Dendritic cell treated with granulocyte-macrophage colony-stimulating factor and Interleukin-4, amounts not matched to agents 40 ng/mL and 50 ng/mL, for 4 days (primary cell): ENCODE measurements around the gene COQ10B.
A peak's percentile ranks its signal among the peaks of the same experiment; 100 is the strongest.
"Not testable (repeated sequence)": the region's sequence is repeated elsewhere in the genome, so short reads cannot be mapped to it uniquely, and the experiment has no call there.

Source experiments
- H3K27ac Mint-ChIP-seq: one replicate; pipeline ENCODE4 v1.8.0; 2022; ENCODE audit warnings: mild to moderate bottlenecking, mixed read lengths
- H3K27me3 Mint-ChIP-seq: one replicate; pipeline ENCODE4 v1.8.0; 2022; ENCODE audit warnings: mild to moderate bottlenecking, mixed read lengths
- H3K36me3 Mint-ChIP-seq: one replicate; pipeline ENCODE4 v1.8.0; 2022; ENCODE audit warnings: low read depth, mixed read lengths
- H3K4me1 Mint-ChIP-seq: one replicate; pipeline ENCODE4 v1.8.0; 2022; ENCODE audit warnings: low read depth, mixed read lengths
- H3K4me3 Mint-ChIP-seq: one replicate; pipeline ENCODE4 v1.8.0; 2022; ENCODE audit warnings: mild to moderate bottlenecking, moderate library complexity, mixed read lengths
- H3K9me3 Mint-ChIP-seq: one replicate; pipeline ENCODE4 v1.8.0; 2022; ENCODE audit warnings: mixed read lengths
- intact Hi-C: fragments of 100-400 bp; cut with micrococcal nuclease; formaldehyde crosslinking; loops from one replicate; pipeline ENCODE4 v1.15.0; 2022

COQ10B gene

GRCh38 chr2:197461057-197461456 lies 7.7 kb downstream of the COQ10B start:
- intact Hi-C loops, result loop anchor here (10.0 kb wide), 1 partner anchor 686 kb away; no protein-coding TSS in a partner anchor
- Mint-ChIP-seq H3K9me3 (no peaks in the 10 kb centered on the region), H3K4me3 (no peak overlapping the region), H3K27ac (no peak overlapping the region), H3K4me1 (peaks cover 20% of the 10 kb centered on the region), H3K27me3 (no peaks in the 10 kb centered on the region), H3K36me3 (peaks cover 68% of the 10 kb centered on the region)

DNA sequence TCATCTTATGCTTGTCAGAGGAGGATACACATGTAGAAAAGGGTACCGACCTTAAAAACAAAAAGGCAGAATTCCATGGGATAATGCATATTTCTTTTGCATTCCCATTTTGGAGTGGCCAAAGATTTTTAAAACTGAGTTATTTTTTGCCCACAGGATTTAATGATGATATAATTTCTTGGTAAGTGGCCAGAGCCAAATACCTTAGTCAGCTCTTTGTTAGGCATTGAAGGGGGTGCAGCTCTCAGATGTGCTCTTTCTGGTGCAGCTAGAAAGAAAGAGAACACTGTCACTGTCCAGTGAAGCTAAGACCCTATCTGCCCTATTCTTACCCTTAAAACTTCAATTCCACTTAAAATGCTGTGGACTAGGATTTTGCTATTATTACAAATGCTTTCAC lies 10.8 kb downstream of the COQ10B start:
- intact Hi-C loops, result loop anchor here (10.0 kb wide), 1 partner anchor 689 kb away; no protein-coding TSS in a partner anchor
- no peaks in the 10 kb centered on the region for H3K4me1 Mint-ChIP-seq
- peaks cover 93% of the 10 kb centered on the region for H3K36me3 Mint-ChIP-seq
- no peaks in the 10 kb centered on the region for H3K27me3 Mint-ChIP-seq
- H3K9me3 Mint-ChIP-seq, result no peaks in the 10 kb centered on the region
- no peak overlapping the region for H3K4me3 Mint-ChIP-seq
- H3K27ac Mint-ChIP-seq, result no peak overlapping the region

GRCh38 chr2:197472166-197472565 lies 18.8 kb downstream of the COQ10B start:
- no peak overlapping the region for H3K4me3 Mint-ChIP-seq
- intact Hi-C loops, result loop anchor here (5.0 kb wide), 1 partner anchor 70 kb away; no protein-coding TSS in a partner anchor
- H3K36me3 Mint-ChIP-seq, result peaks cover 90% of the 10 kb centered on the region
- no peaks in the 10 kb centered on the region for H3K27me3 Mint-ChIP-seq
- no peaks in the 10 kb centered on the region for H3K9me3 Mint-ChIP-seq
- H3K27ac Mint-ChIP-seq, result no peak overlapping the region
- no peaks in the 10 kb centered on the region for H3K4me1 Mint-ChIP-seq

GRCh38 chr2:197477797-197478196 lies 24.4 kb downstream of the COQ10B start:
- Mint-ChIP-seq H3K27ac (no peak overlapping the region), H3K4me3 (no peak overlapping the region), H3K4me1 (peaks cover 12% of the 10 kb centered on the region), H3K9me3 (no peaks in the 10 kb centered on the region), H3K27me3 (no peaks in the 10 kb centered on the region), H3K36me3 (peaks cover 79% of the 10 kb centered on the region)
- intact Hi-C loops, result no loop called here

- intact Hi-C loops, result no loop called here
- Mint-ChIP-seq H3K9me3 (peaks cover 11% of the 10 kb centered on the region), H3K4me1 (peaks cover 12% of the 10 kb centered on the region), H3K27ac (no peak overlapping the region), H3K4me3 (no peak overlapping the region), H3K27me3 (no peaks in the 10 kb centered on the region), H3K36me3 (peaks cover 89% of the 10 kb centered on the region)
Measured at GRCh38 chr2:197480165-197481036, 27.0 kb downstream of the COQ10B start.

- H3K27me3 Mint-ChIP-seq, H3K4me3 Mint-ChIP-seq, H3K4me1 Mint-ChIP-seq, intact Hi-C loops, H3K27ac Mint-ChIP-seq: not testable (repeated sequence)
- H3K36me3 Mint-ChIP-seq, result peaks cover 95% of the 10 kb centered on the region
- peaks cover 11% of the 10 kb centered on the region for H3K9me3 Mint-ChIP-seq
Measured at GRCh38 chr2:197484248-197484647, 30.9 kb downstream of the COQ10B start.

- intact Hi-C loops, result no loop called here
Measured at GRCh38 chr2:197486175-197486574, 32.8 kb downstream of the COQ10B start.

GRCh38 chr2:197487385-197487784 lies 34.0 kb downstream of the COQ10B start:
- intact Hi-C loops, result no loop called here
- Mint-ChIP-seq H3K27ac (no peak overlapping the region), H3K4me1 (no peaks in the 10 kb centered on the region), H3K9me3 (peaks cover 11% of the 10 kb centered on the region), H3K4me3 (no peak overlapping the region), H3K27me3 (no peaks in the 10 kb centered on the region), H3K36me3 (peaks cover 98% of the 10 kb centered on the region)

More at GRCh38 chr2:197486175-197486574, 32.8 kb downstream of the COQ10B start:
- H3K4me3 Mint-ChIP-seq, result no peak overlapping the region
- H3K4me1 Mint-ChIP-seq, result no peaks in the 10 kb centered on the region
- no peak overlapping the region for H3K27ac Mint-ChIP-seq
- peaks cover 11% of the 10 kb centered on the region for H3K9me3 Mint-ChIP-seq
- no peaks in the 10 kb centered on the region for H3K27me3 Mint-ChIP-seq
- peaks cover 98% of the 10 kb centered on the region for H3K36me3 Mint-ChIP-seq

DNA sequence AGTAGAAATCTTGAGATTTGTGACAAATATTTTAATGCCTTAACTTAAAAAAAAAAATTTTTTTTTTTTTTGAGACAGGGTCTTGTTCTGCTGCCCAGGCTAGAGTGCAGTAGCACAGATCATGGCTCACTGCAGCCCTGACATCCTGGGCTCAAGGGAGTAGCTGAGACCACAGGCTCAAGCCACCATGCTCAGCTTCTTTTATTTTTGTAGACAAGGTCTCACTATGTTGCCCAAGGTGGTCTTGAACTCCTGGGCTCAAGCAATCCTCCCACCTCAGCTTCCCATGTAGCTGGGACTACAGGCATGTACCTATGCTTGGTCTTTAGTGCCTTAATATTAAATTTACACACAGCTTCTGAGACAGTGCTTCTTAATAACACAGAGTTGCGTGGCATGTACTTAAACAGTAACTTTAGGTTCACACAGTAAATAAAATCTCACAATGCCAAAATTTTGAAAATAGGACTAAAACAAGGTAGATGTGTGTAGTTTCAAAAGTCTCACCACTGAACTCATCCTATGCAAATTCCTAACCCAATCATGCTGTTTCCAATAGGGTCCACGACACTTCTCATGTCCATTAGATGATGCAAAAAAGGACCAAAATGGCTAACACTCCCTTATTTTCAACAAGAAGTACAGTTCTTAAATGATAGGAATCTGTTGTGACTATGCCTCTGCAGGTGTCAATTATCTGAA lies 42.2 kb downstream of the COQ10B start:
- Mint-ChIP-seq H3K9me3 (no peaks in the 10 kb centered on the region), H3K4me1 (peaks cover 18% of the 10 kb centered on the region), H3K27me3 (no peaks in the 10 kb centered on the region), H3K36me3 (peaks cover 91% of the 10 kb centered on the region), H3K4me3 (no peak overlapping the region), H3K27ac (no peak overlapping the region)
- intact Hi-C loops, result loop anchor here (5.0 kb wide), 2 partner anchors 83 to 282 kb away; no protein-coding TSS in a partner anchor

- no peak overlapping the region for H3K4me3 Mint-ChIP-seq
- H3K27me3 Mint-ChIP-seq, result no peaks in the 10 kb centered on the region
- intact Hi-C loops, result loop anchor here (5.0 kb wide), 2 partner anchors 84 to 281 kb away; no protein-coding TSS in a partner anchor
- H3K27ac Mint-ChIP-seq, result no peak overlapping the region
- H3K36me3 Mint-ChIP-seq, result peaks cover 90% of the 10 kb centered on the region
- no peaks in the 10 kb centered on the region for H3K9me3 Mint-ChIP-seq
- H3K4me1 Mint-ChIP-seq, result peaks cover 27% of the 10 kb centered on the region
Measured at GRCh38 chr2:197496695-197497094, 43.3 kb downstream of the COQ10B start.

GRCh38 chr2:197497326-197497725 lies 44.0 kb downstream of the COQ10B start:
- H3K36me3 Mint-ChIP-seq, result peaks cover 90% of the 10 kb centered on the region
- H3K4me3 Mint-ChIP-seq, result no peak overlapping the region
- H3K9me3 Mint-ChIP-seq, result no peaks in the 10 kb centered on the region
- peaks cover 33% of the 10 kb centered on the region for H3K4me1 Mint-ChIP-seq
- H3K27ac Mint-ChIP-seq, result no peak overlapping the region
- no peaks in the 10 kb centered on the region for H3K27me3 Mint-ChIP-seq
- intact Hi-C loops, result loop anchor here (5.0 kb wide), 2 partner anchors 85 to 280 kb away; no protein-coding TSS in a partner anchor

DNA sequence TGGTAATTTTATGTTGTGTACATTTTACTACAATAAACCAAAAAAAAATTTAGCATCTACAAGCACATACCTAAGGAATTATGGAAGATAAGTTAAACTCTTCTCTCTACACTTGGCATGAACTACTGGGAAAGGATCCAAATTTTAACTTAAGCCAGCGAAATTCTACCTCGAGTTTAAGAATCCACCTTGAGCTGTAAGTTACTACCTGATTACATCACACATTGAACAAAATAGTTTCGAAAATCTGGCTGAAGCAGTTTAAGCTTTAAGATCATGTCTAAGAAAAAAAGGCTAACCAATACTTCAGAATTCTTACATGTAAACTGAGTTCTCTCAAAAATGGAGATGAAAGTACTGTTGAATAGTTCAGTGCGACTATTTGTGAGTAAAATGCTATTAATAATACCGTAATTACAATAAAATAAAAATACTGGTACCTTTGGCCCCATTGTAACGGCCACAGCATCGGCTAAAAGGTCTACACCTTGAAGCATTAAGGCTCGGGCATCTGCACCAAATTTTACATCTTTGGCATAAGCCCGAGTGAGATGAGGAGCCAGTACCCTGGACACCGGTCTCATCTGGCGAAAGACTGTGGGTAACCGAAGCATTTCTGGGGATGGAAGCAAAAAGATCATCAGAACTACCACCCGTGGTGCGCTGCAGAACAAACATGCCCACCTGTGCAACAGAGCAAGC lies 45.0 kb downstream of the COQ10B start:
- Mint-ChIP-seq H3K9me3 (no peaks in the 10 kb centered on the region), H3K27ac (peak overlapping the region; percentile 94), H3K4me1 (peaks cover 36% of the 10 kb centered on the region), H3K4me3 (peak overlapping the region; percentile 83), H3K36me3 (peaks cover 84% of the 10 kb centered on the region), H3K27me3 (no peaks in the 10 kb centered on the region)
- intact Hi-C loops, result loop anchor here (5.0 kb wide), 2 partner anchors 86 to 279 kb away; no protein-coding TSS in a partner anchor

DNA sequence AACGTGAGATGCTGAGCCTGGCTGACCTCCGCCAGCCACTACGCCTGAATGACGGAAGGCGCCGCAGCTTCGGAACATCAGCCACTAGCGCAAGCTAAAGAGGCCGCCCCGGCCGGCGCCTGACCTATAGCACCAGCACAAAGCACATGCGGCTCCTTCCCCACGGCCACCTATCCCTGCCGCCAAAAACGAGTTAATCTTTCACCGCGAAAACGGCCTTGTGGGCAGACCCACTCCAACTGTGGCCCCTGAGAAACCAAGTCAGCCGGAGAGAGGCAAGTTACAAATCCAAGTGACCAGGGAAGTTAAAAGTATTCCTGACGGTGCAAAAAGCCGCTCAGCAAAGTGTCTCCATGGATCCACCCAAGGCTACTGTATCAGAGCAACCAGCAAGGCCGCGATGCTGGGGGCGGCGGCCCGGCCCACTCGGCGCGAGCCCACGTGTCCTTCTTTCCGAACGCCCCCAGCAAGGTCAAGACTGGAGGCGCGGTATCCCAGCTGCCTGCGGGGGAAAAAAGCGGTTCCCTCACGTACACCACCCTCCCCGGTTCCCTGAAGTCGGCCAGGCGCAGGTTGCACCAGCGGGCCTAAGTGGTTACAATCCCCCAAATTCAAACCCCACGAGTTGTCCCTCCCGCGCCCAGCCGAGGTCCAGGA lies 45.7 kb downstream of the COQ10B start:
- Mint-ChIP-seq H3K36me3 (peaks cover 84% of the 10 kb centered on the region), H3K4me1 (peaks cover 36% of the 10 kb centered on the region), H3K4me3 (peak overlapping the region; percentile 83), H3K27me3 (no peaks in the 10 kb centered on the region), H3K27ac (peak overlapping the region; percentile 94), H3K9me3 (no peaks in the 10 kb centered on the region)
- intact Hi-C loops, result loop anchor here (5.0 kb wide), 2 partner anchors 87 to 278 kb away; no protein-coding TSS in a partner anchor
